Measurements from ENCODE around the gene KCTD17. TPM values are rescaled to one million over a fixed set of nuclear protein-coding genes. Genes with fewer than 3 reads are reported as not detected.

Gene KCTD17
- total RNA-seq, 1 experiment from 2014 or later: 39.1 TPM

- H3K4me3 ChIP-seq (ENCODE audit: low read depth, low read length, poor library complexity, severe bottlenecking): no peak overlapping the region
- peak; percentile 73 for DNase-seq (ENCODE audit: low spot score)
- peaks cover 18% of the 10 kb centered on the region for H3K36me3 ChIP-seq (ENCODE audit: insufficient read depth, low read length, poor library complexity, severe bottlenecking)
- no peak overlapping the region for H3K27ac ChIP-seq (ENCODE audit: low read depth, low read length, poor library complexity, severe bottlenecking)
- CTCF ChIA-PET: interaction anchor here (0.8 kb wide), 1 partner anchor 44 kb away, joined by 3 read pairs; no protein-coding TSS in a partner anchor
- POLR2A ChIA-PET (ENCODE audit: low non-redundant PET): no interaction called here
- H3K4me1 ChIP-seq (ENCODE audit: insufficient read depth, low read length, poor library complexity, severe bottlenecking): peaks cover 8% of the 10 kb centered on the region
- BruUV-seq (replicated peaks): no TSS peak
- no peaks in the 10 kb centered on the region for H3K9me3 ChIP-seq (ENCODE audit: low read depth, low read length, poor library complexity, severe bottlenecking)
- intact Hi-C loops (cut with micrococcal nuclease; ENCODE audit: unreplicated experiment): no loop called here
- no peaks in the 10 kb centered on the region for H3K27me3 ChIP-seq (replicated peaks; ENCODE audit: insufficient read depth, low read depth, low read length, poor library complexity)
- no peak for TF ChIP-seq EZH2 (IDR thresholded peaks at IDR 0.05; ENCODE audit: borderline replicate concordance, low read depth, low read length, poor library complexity, severe bottlenecking)
- peak; percentile 88 for TF ChIP-seq CTCF (conservative IDR thresholded peaks at IDR 0.05; ENCODE audit: low read depth, low read length)
Measured at GRCh38 chr22:37021710-37022482, 29.6 kb upstream of the KCTD17 start.

- Histone ChIP-seq H3K4me3 (ENCODE audit: low read depth, low read length, poor library complexity, severe bottlenecking) (no peak overlapping the region), H3K36me3 (ENCODE audit: insufficient read depth, low read length, poor library complexity, severe bottlenecking) (peaks cover 24% of the 10 kb centered on the region), H3K4me1 (ENCODE audit: insufficient read depth, low read length, poor library complexity, severe bottlenecking) (peaks cover 8% of the 10 kb centered on the region), H3K27ac (ENCODE audit: low read depth, low read length, poor library complexity, severe bottlenecking) (no peak overlapping the region), H3K27me3 (replicated peaks; ENCODE audit: insufficient read depth, low read depth, low read length, poor library complexity) (no peaks in the 10 kb centered on the region), H3K9me3 (ENCODE audit: low read depth, low read length, poor library complexity, severe bottlenecking) (no peaks in the 10 kb centered on the region)
- no peak for DNase-seq (ENCODE audit: low spot score)
- intact Hi-C loops (cut with micrococcal nuclease; ENCODE audit: unreplicated experiment): no loop called here
- TF ChIP-seq CTCF (conservative IDR thresholded peaks at IDR 0.05; ENCODE audit: low read depth, low read length): no peak
- TF ChIP-seq EZH2 (IDR thresholded peaks at IDR 0.05; ENCODE audit: borderline replicate concordance, low read depth, low read length, poor library complexity, severe bottlenecking): no peak
- no TSS peak for BruUV-seq (replicated peaks)
- ChIA-PET CTCF (interaction anchor here (0.8 kb wide), 1 partner anchor 45 kb away, joined by 3 read pairs; no protein-coding TSS in a partner anchor), POLR2A (ENCODE audit: low non-redundant PET) (no interaction called here)
Measured at GRCh38 chr22:37022483-37023337, 28.8 kb upstream of the KCTD17 start.

GRCh38 chr22:37023743-37024338, 27.7 kb upstream of the KCTD17 start:
- no peak overlapping the region for H3K27ac ChIP-seq (ENCODE audit: low read depth, low read length, poor library complexity, severe bottlenecking)
- H3K27me3 ChIP-seq (replicated peaks; ENCODE audit: insufficient read depth, low read depth, low read length, poor library complexity): no peaks in the 10 kb centered on the region
- peaks cover 8% of the 10 kb centered on the region for H3K4me1 ChIP-seq (ENCODE audit: insufficient read depth, low read length, poor library complexity, severe bottlenecking)
- no peak for DNase-seq (ENCODE audit: low spot score)
- TF ChIP-seq CTCF (conservative IDR thresholded peaks at IDR 0.05; ENCODE audit: low read depth, low read length) (no peak), EZH2 (IDR thresholded peaks at IDR 0.05; ENCODE audit: borderline replicate concordance, low read depth, low read length, poor library complexity, severe bottlenecking) (no peak)
- H3K9me3 ChIP-seq (ENCODE audit: low read depth, low read length, poor library complexity, severe bottlenecking): no peaks in the 10 kb centered on the region
- CTCF ChIA-PET: no interaction called here
- POLR2A ChIA-PET (ENCODE audit: low non-redundant PET): no interaction called here
- intact Hi-C loops (cut with micrococcal nuclease; ENCODE audit: unreplicated experiment): no loop called here
- peaks cover 27% of the 10 kb centered on the region for H3K36me3 ChIP-seq (ENCODE audit: insufficient read depth, low read length, poor library complexity, severe bottlenecking)
- BruUV-seq (replicated peaks): no TSS peak
- no peak overlapping the region for H3K4me3 ChIP-seq (ENCODE audit: low read depth, low read length, poor library complexity, severe bottlenecking)

Data from A673 (cell line).